ENCODE measurements around the gene CACNA1A. TPM values are rescaled to one million over a fixed set of nuclear protein-coding genes. Genes with fewer than 3 reads are reported as not detected.

Gene CACNA1A
- total RNA-seq, 2 experiments from 2014 or later = 0.30 to 0.45 TPM

GRCh38 chr19:13366529-13367143 is 139.6 kb downstream of the CACNA1A start:
- CTCF ChIA-PET = no interaction called here
- ATAC-seq (ENCODE audit: poor library complexity) = no peak
- POLR2A ChIA-PET = no interaction called here

GRCh38 chr19:13363954-13364353 is 142.3 kb downstream of the CACNA1A start:
- POLR2A ChIA-PET = no interaction called here
- no peak for TF ChIP-seq CTCF (IDR thresholded peaks at IDR 0.05)

More at GRCh38 chr19:13366529-13367143, 139.6 kb downstream of the CACNA1A start:
- intact Hi-C loops (cut with DNase I, micrococcal nuclease) = no loop called here
- peaks cover 37% of the 10 kb centered on the region for H3K27me3 Mint-ChIP-seq
- peaks cover 2% of the 10 kb centered on the region for H3K9me3 Mint-ChIP-seq
- no peak for DNase-seq
- H3K27me3 ChIP-seq (ENCODE audit: control insufficient read depth in 1 of 2, insufficient read depth in 2 of 2, low read length in 2 of 2) = peaks cover 0 to 8% of the 10 kb centered on the region in 2 experiments
- no peak overlapping the region for H3K27ac Mint-ChIP-seq
- no peaks in the 10 kb centered on the region for H3K9me3 ChIP-seq (ENCODE audit: control insufficient read depth in 1 of 2, insufficient read depth in 1 of 2, low read length in 2 of 2)
- no peaks in the 10 kb centered on the region for H3K4me1 ChIP-seq (ENCODE audit: insufficient read depth, low read length)
- H3K36me3 Mint-ChIP-seq (ENCODE audit: low read depth) = no peaks in the 10 kb centered on the region
- no peak overlapping the region for H3K4me3 ChIP-seq (ENCODE audit: low read length)
- H3K27ac ChIP-seq (ENCODE audit: low read depth in 1 of 2, low read length in 2 of 2) = no peak overlapping the region
- no peaks in the 10 kb centered on the region for H3K36me3 ChIP-seq (ENCODE audit: insufficient read depth, low read length)
- H3K4me3 Mint-ChIP-seq = no peak overlapping the region
- no peak for TF ChIP-seq CTCF (IDR thresholded peaks at IDR 0.05)
- H3K4me1 Mint-ChIP-seq (ENCODE audit: low read depth) = no peaks in the 10 kb centered on the region

GRCh38 chr19:13363245-13363644 is 143.0 kb downstream of the CACNA1A start:
- no peak for ATAC-seq (ENCODE audit: poor library complexity)
- Mint-ChIP-seq H3K27me3 (peaks cover 24% of the 10 kb centered on the region), H3K27ac (no peak overlapping the region), H3K4me1 (ENCODE audit: low read depth) (no peaks in the 10 kb centered on the region), H3K4me3 (no peak overlapping the region), H3K36me3 (ENCODE audit: low read depth) (no peaks in the 10 kb centered on the region), H3K9me3 (no peaks in the 10 kb centered on the region)
- TF ChIP-seq CTCF (IDR thresholded peaks at IDR 0.05) = no peak
- Histone ChIP-seq H3K36me3 (ENCODE audit: insufficient read depth, low read length) (no peaks in the 10 kb centered on the region), H3K27ac (ENCODE audit: low read depth in 1 of 2, low read length in 2 of 2) (no peak overlapping the region), H3K9me3 (ENCODE audit: control insufficient read depth in 1 of 2, insufficient read depth in 1 of 2, low read length in 2 of 2) (peaks cover 6 to 15% of the 10 kb centered on the region in 2 experiments), H3K27me3 (ENCODE audit: control insufficient read depth in 1 of 2, insufficient read depth in 2 of 2, low read length in 2 of 2) (peaks cover 4 to 13% of the 10 kb centered on the region in 2 experiments), H3K4me3 (ENCODE audit: low read length) (no peak overlapping the region), H3K4me1 (ENCODE audit: insufficient read depth, low read length) (no peaks in the 10 kb centered on the region)
- CTCF ChIA-PET = no interaction called here
- DNase-seq = no peak
- POLR2A ChIA-PET = no interaction called here
- intact Hi-C loops (cut with DNase I, micrococcal nuclease) = no loop called here

More at GRCh38 chr19:13363954-13364353, 142.3 kb downstream of the CACNA1A start:
- Histone ChIP-seq H3K4me3 (ENCODE audit: low read length) (no peak overlapping the region), H3K4me1 (ENCODE audit: insufficient read depth, low read length) (no peaks in the 10 kb centered on the region), H3K27ac (ENCODE audit: low read depth in 1 of 2, low read length in 2 of 2) (no peak overlapping the region), H3K9me3 (ENCODE audit: control insufficient read depth in 1 of 2, insufficient read depth in 1 of 2, low read length in 2 of 2) (peaks cover 6 to 13% of the 10 kb centered on the region in 2 experiments), H3K36me3 (ENCODE audit: insufficient read depth, low read length) (no peaks in the 10 kb centered on the region), H3K27me3 (ENCODE audit: control insufficient read depth in 1 of 2, insufficient read depth in 2 of 2, low read length in 2 of 2) (peaks cover 4 to 13% of the 10 kb centered on the region in 2 experiments)
- Mint-ChIP-seq H3K4me1 (ENCODE audit: low read depth) (no peaks in the 10 kb centered on the region), H3K9me3 (no peaks in the 10 kb centered on the region), H3K27me3 (peaks cover 24% of the 10 kb centered on the region), H3K4me3 (no peak overlapping the region), H3K36me3 (ENCODE audit: low read depth) (no peaks in the 10 kb centered on the region), H3K27ac (no peak overlapping the region)
- intact Hi-C loops (cut with DNase I, micrococcal nuclease) = no loop called here
- CTCF ChIA-PET = no interaction called here
- ATAC-seq (ENCODE audit: poor library complexity) = no peak
- no peak for DNase-seq
